NCI-H2227 (cell line): ENCODE results near the gene PRKCD.

ENCODE experiments used
- DNase-seq: peaks from one replicate; lab custom pipeline; 2025; ENCODE audit not compliant: unreplicated experiment; lab: John Stamatoyannopoulos, UW

The PRKCD gene

DNA sequence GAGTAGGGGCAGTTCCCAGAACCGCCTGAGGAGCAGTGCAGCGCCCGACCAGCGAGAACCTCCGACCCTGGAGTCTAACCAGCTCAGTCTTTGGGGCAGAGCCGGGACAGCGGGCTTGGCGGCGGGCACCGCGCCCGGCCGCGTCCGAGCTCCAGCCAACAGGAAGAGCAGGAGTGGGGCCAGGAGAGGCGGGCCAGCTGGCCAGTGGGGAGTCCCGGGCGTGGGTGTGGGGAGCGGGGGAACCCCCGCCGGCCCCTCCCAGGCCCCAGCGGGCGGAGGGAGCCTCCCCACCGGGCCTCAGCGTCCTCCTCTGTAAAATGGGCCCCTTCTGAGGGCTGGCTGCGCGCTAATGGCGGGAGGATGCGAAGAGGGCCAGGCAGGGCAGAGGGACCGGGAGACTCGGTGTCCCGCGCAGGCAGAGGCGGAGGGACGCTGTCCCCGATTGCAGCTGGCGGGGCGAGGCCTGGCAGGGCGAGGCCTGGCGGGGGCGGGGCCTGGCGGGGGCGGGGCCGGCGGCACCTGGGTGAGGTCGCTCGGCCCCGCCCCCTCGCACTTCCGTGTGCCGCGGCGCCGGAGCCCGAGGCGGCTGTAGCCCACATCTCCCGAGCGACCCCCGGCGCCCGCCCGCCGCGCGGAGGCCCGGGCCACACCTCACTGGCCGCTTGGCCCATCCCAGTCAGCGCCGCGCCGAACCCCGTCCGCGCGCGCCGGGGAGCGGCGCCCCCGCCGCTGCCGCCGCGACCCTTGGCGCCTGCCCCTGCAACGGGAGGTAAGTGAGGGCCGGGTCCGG lies at the start of gene PRKCD:
Gene PRKCD, plus strand, starts transcription at position 550 of the 790 bp plus-strand sequence. CDS start 17,214 bp downstream, outside the sequence.
- peak; percentile 64 for DNase-seq

DNA sequence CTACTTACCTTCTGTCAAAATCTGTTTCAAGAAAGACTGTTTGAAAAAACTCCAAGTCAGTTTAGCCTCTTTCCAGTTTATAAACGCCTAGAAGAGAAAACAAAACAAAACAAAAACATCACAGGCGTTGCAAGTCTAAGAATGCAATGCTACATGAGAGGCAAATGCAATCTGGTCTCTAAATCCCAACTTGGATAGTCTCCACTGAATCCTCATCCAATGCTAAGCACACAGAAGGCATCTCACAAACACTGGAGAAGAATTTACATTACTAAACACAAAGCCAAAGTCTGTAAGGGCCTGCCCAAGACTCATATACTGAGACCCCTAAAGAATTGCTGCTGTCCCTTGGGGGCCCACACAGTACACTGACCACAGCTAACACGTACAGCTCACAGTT lies 49.2 kb upstream of the PRKCD start:
- no peak for DNase-seq

DNA sequence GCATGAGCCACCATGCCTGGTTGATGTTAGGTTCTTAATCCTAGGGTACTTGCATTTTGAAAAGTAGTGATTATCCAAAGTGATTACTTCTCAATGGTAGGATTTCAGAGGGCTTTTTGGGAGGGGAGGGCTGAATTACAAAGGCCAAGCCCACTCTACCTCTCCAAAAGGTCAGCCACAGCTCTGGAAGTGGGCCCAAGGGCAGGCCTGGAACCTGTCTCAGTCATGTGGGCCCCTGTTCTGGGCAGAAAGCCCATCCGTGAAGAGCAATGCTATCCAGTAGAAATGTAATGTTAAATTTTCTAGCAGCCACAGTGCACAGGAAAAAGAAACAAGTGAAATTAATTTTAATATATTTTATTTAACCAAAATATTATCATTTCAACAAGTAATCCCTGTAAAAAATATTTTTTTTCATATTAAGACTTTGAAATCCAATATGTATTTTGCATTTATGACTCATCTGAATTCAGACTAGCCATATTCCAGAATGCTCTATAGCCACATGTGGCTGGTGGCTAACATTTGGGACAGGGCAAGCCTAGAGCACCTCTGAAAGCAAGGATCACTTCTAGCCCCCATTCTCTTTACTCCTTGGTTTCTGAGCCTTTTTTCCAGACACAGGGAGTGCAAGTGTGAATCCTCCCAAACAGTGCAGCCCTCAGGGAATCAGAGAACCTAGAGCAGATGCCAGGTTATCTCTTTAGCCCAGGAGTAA lies 47.6 kb upstream of the PRKCD start:
- DNase-seq = no peak

DNA sequence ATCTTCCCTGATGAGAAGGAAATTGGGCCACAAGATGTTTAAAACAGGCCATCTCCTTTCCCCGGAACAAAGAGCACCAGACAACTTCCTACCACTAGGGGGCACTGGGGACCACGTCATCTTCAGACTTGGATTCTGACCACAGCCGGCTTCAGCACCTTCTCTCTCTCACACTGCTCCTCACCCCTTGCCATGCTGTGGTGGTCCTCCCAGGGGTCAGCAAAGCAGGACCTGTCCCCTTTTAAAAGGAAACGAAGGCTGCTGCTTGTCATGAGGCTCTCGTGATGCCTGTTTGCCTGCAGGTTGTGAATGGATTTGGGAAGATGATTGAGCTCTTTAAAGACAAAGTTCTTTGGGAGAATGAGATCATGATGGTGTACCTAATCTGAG lies 47.0 kb upstream of the PRKCD start:
- peak; percentile 73 for DNase-seq

DNA sequence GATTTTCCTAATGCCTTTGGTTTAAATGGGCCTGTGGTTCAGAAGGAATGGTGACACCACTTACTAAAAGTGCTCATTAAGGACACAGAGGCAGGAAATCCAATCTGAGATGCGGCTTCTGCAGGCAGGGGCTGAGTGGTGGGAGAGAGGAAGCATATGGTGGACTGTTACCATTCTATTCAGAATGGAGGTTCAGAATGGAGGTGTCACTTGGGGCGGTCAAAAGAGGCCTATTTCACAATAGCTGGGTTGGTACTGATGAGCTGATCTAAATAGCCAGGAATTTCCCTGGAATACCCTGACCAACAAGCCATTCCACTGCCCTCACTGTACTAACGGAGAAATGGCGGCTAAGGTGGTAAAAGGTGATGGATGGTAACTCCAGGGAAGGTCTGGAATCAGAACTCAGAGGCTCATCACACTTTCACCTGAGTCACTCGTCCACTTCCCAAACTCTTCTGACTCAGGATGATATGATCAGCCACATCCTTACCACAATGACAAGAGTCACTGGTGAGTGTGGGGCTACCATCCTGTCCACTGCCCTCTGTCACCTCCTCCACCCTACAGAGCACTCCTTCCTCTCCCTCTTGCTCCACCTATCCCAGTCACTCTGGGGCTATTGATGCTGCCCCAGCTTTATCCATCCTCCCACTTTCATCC lies 46.5 kb upstream of the PRKCD start:
- DNase-seq = no peak

DNA sequence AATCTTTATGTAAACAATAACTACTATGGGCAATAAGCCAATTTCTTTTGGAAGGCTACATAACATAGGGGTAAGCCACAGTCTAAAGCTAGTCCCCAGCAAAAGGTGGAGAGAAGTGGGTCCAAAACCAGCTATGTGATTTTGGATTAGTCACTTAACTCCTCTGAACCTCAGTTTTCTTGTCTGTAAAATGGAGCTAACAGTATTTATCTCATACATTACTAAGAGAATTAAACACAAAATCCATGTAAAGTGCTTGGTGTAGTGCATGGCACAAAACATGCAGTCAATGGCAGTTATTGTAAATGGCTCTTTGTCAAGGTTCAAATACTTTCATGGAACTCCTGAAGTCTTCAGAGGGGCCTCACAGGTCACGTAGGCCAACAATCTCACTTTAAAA lies 44.1 kb upstream of the PRKCD start:
- DNase-seq = no peak

DNA sequence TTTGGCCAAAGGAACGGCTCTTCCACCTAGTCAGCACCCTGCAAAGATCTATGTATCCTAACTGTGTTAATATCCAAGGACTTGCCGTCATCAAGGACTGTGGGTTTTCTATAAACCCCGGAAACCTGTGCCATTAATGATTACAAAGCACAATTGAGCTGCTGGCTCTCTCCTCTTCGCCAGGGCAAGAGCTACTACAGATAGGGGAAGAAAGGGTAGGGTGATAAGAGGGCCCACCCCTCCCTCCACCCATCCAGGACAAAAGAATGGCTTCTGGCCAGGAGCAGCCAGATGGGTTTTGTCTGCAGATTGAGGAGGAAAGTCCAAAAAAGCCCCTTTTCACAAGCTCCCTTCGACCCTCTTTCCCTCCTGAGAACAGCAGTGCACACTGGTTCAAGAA lies 40.7 kb upstream of the PRKCD start:
- DNase-seq = no peak

DNA sequence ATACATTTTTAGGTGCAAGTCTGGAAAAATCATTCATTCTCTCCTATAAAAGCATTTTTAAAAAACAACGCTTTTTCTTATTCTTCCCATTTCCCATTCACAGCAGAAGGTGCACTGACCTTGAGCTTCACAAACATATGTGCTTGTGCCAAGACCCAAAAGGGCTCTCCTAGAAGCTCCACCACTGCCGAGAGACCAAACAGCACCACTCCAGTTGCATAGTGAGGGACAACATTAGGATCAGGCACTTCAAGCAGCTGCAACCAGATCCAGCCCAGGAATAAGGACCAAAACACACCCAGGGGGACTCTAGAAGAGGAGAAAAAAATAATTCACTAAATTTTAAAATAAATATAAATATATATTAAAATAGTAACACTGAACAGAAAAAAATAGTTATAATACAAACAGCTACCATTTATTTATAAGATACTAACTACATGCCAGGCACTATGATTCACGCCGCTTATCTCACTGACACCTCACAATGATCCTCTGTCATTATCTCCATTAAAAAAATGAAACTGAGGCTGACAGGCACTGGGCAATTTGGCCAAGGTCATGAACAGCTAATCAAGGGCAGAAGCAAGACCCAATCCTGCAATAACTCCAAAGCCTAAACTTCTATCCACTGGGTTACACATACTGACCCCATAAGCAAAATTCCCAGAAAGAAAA lies 38.6 kb upstream of the PRKCD start:
- DNase-seq = no peak

DNA sequence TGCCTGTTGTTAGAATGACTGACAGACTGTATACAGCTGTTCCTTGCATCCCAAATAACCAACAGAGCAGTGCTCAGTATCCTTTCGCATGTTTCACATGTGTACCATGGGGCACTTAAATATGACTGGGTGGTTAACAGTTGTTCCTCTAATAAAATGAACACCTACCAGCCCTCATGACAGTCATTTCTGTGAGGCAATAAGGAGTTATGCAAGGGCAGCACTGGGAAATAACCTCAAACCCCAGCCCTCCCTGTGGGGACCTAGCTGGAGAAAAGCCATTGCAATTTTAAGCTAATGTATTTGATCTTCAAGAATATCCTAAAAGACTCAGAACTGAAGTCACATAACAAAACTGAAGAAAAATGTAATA lies 38.1 kb upstream of the PRKCD start:
- DNase-seq = no peak

DNA sequence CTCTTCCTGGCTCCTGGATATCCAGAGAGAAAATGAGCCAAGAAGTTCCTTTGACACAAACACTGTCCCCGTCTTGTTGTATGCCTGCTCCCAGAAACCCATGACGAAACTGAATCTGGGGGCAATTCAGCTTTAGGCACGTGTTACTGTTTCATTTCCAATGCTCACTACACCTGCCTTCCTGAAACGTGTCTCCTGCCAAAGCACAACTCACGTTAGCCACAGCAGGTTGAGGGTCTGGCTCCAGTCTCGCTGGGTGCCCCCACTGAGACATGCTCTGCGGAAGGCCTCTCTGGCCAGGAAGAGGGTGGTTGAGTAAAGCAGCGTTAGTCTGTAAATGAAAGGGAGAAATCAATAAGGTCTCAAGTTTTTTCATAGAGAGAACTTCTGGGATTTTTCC lies 37.5 kb upstream of the PRKCD start:
- DNase-seq = no peak

DNA sequence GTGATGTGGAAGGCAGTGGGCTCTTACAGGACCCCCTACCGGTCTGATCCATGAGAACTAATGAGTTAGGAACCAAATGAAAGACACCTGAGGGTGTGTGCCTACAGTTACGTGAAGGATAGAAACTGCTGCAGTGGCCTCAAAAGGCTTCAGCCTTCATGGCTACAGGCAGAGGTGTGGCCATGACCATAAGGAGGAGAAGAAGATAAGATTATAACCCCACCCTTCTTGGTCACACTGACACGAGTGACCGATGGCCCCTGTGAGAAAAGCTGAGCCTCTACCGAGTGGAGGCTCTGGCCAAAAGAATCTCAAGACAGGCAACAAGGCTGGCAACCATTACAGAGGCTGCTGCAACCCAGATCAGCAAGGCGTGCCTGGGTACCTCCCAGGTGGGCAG lies 37.1 kb upstream of the PRKCD start:
- DNase-seq = no peak

DNA sequence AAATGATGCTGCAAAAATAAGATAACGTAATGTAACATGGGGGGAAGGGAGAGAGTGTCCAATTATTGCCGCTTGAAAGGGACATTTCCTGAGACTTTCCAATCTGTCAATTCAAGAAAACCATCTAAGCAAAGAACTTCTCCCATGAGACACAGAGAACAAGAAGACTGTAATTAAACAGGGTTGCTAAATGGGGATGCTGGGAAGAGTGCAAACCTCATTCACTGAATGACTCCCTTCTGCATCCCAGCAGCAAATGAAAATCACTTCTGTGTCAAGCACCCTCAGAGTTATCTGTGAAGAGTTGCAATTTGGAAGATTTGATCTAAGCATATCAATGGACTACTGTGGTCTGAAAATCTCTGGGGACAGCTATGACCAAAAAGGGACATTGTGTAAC lies 34.4 kb upstream of the PRKCD start:
- no peak for DNase-seq

DNA sequence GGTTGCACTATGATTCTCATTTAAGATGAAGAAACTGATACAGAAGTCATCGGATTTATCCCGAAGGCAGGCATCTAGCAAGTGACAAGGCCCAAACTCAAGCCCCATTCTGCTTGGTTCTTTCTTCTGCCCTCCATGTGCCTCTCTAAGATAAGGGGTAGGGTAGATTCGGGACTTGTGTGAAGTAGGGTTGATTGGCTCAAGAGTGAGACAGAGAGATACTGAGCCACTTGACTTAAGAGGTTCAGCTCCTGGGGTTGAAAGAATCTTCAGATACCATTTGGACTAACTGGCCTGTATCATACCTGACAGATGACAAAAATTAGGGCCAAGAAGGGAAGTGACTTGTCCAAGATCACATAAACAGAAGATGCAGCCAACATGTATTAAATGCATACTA lies 31.7 kb upstream of the PRKCD start:
- DNase-seq = no peak

DNA sequence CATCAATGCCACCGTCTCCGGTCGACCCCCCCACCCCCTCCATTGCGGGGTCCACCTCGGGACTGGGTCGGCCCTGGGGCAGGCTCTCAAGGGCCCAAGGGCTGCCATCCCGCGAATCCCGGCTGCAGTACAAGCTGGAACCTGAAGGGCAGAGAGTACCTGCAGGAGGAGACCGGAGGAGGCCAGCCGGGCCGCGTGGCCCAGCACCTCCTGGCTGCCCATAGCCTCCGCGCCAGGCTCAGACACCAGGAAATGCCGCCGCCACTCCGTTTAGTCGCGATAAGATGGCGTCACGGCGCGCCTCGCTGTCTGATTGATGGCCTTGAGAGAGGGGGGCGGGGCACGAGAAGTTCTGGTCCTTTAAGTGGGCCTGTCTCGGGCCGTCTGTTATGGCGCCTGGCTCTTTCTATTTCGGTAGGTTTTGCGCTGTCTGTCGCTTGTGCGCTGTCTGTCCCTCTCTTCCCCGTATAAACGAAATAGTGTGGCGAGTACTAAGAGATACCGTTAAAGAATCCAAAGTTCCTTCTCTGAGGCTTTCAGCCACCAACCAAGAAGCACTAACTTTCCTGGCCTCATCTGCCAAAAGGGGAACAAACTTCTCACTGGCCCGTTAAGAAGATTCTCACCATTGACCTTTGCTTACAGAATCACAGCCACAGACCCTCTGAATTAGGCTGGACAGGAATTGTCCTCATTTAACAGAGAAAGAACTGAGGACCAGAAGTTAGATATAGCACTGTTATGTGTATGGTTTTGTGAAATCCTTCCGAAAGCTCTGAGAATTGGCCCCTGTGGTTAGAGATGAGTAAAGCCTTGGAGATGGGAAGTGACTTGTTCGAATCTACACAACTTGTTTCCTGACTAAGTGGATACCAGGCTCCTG lies 30.6 kb upstream of the PRKCD start, which contains the start of gene RFT1:
Gene RFT1, minus strand, starts transcription at position 257 of the 883 bp plus-strand sequence. Its CDS starts 35 bp downstream, at position 222.
- peak; percentile 94 for DNase-seq

DNA sequence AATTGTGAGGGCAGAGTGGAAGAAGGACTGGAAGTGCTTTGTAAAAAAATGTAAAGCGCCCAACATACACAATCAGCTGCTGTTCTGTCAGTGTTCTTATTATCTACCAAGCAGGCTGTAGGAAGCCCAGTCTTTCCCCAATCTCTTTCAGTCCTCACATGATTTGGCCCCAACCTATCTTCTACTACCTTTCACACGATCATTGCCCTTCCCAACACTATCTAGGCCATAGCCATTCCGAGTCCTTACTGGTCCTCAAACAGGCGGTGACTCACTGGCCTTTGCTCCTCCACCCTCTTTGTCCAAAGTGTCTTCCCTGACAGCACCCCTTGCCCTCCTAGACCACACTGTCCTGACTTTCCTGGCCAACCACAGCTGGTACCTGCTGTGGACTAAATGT lies 29.9 kb upstream of the PRKCD start:
- no peak for DNase-seq

DNA sequence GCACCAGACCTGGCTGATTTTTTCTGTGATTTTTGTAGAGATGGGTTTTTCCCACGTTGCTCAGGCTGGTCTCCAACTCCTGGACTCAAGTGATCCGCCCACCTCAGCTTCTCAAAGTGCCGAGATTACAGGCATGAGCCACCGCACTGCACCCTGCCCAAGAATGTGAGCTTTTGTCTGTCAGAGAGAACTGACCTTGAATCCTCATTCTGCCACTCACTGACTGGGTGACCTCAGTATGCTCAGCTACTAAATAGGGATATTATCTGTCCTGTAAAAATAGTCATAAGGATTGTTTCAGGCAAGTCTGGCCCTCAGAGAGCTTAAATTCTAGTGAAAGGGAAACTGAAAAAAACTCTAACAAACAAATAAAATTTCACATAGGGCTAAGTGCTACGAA lies 28.7 kb upstream of the PRKCD start:
- no peak for DNase-seq

DNA sequence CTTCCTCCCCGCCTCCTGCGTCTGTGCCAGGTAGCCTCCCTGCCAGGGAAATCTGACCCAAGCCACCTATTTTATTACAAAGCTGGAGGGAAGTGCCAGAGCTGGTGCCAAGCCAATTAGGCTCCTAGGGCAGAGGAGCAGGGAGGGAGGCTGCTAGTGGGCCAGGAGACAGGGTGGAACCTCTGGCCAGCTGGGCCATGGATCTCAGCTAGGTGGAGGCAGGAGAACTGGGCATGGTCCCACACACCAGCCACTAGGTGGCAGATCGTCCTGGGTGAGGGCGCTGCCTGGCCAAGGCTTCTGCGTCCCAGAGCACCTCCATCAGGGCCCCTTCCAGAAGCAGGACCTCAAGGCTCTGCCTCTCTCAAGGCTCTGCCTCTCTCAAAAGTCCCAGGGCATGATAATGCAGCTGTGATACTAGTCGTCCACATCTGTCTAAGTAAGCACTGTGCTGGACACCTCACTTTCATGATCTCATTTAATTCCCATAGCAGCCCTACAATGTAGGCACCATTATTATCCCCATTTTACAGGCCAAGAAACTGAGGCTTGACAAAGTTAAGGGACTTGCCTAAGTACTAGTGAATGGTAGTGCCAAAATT lies 26.3 kb upstream of the PRKCD start:
- DNase-seq = peak; percentile 51

DNA sequence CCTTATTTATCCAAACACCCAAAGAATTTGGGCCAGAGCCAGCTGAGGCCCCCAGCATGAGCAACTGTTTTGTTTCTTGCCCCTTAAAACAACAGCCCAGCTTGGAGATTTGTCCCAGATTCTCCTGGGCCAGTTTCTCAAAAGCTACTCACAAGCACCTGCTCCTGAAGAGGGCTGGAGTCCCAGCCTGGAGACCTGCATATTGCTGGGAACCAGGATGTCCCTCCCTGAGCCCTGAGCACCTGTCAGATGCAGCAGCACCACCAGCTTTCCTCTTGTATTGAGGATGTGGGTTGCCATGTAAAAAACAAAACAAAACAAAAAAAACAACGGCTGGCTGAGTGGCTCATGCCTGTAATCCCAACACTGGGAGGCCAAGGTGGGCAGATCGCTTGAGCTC lies 23.8 kb upstream of the PRKCD start:
- DNase-seq = no peak

DNA sequence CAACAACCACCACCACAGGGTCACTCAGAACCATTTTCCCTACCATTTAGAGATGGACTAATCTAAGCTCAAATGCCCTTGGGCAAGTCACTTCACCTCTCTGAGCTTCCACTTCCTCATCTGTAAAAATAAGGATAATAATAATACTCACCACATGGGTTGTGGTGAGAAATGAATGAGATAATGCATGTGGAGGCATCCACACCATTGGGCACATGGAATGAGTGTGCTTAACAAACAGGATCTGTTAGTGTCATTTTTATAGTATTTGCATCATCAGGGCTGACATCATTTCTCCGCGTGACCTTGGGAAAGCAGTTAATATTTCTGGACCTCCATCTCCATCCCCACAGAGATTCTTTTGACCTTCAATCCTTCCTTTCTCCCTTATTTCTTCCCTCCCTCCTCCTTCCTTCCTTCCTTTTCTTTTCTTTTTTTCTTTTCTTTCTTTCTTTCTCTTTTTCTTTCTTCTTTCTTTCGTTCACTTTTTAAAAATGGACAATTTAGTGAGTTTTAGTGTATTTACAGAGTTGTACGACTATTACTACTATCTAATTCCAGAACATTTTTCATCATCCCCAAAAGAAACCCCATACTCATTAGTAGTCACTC lies 23.1 kb upstream of the PRKCD start:
- DNase-seq = no peak
